Endothelial cell of umbilical vein (primary cell): ENCODE data around the gene ARHGAP32. TPM values are rescaled to one million over a fixed set of nuclear protein-coding genes. Genes with fewer than 3 reads are reported as not detected.
"Not testable (repeated sequence)": the region's sequence is repeated elsewhere in the genome, so short reads cannot be mapped to it uniquely, and the experiment has no call there.

Experiments used
- BruUV-seq: library from RNA; stranded (reverse); fragments of 400-500 nt; replicated peaks from 2 replicates; lab custom pipeline; 2021; lab: Mats Ljungman, UMichigan
- CTCF ChIA-PET: fragments of 300-600, 350-600 bp; sonication (Branson Sonifier 250); formaldehyde crosslinking; loops from one replicate; lab custom pipeline; 2021; ENCODE audit warnings: antibody characterized with exemption, inconsistent platforms; lab: Charles Lee
- POLR2A ChIA-PET: fragments of 300-600, 350-600 bp; sonication (Branson Sonifier 250); formaldehyde crosslinking; loops from one replicate; lab custom pipeline; 2021; ENCODE audit warnings: antibody characterized with exemption, inconsistent platforms; lab: Charles Lee
- DNase-seq: peaks from one replicate; pipeline ENCODE4 v3.0.0-alpha.2; 2011; ENCODE audit warnings: low read depth, low spot score
- FAIRE-seq: peaks from 2 replicates; lab custom pipeline; 2011; peaks lifted over from hg19 to GRCh38; lab: Jason Lieb, UNC
- H2AFZ ChIP-seq: 2 replicates; pipeline ENCODE4 v1.6.0; 2012; ENCODE audit warnings: low read depth, low read length, control low read depth, inconsistent platforms
- H3K27ac ChIP-seq: 2 replicates; pipeline ENCODE4 v1.5.1; 2011; ENCODE audit warnings: low read depth, mild to moderate bottlenecking, control low read depth, low read length, moderate library complexity; ENCODE audit not compliant: insufficient read depth
- H3K27me3 ChIP-seq, 2 experiments: 2 replicates each; pipeline versions ENCODE4 v1.6.0 to v1.6.1; 2011; ENCODE audit warnings: low read length in 2 of 2, mixed read lengths in 1 of 2; ENCODE audit not compliant: control insufficient read depth in 2 of 2, insufficient read depth in 2 of 2
- H3K36me3 ChIP-seq, 2 experiments: 2 replicates in 1 of 2; 3 replicates in 1 of 2; pipeline ENCODE4 v1.5.1; 2011; ENCODE audit warnings: low read length in 2 of 2, mild to moderate bottlenecking in 1 of 2, moderate library complexity in 1 of 2; ENCODE audit not compliant: control insufficient read depth in 2 of 2, insufficient read depth in 2 of 2; ENCODE audit errors: extremely low read depth in 1 of 2
- H3K4me1 ChIP-seq: 3 replicates; pipeline ENCODE4 v1.5.1; 2011; ENCODE audit warnings: mild to moderate bottlenecking, low read length; ENCODE audit not compliant: control insufficient read depth, insufficient read depth; ENCODE audit errors: extremely low read depth
- H3K4me2 ChIP-seq: 2 replicates; pipeline ENCODE4 v1.6.1; 2011; ENCODE audit warnings: low read length, control low read depth, mixed read lengths; ENCODE audit not compliant: insufficient read depth
- H3K4me3 ChIP-seq, 3 experiments: fragments of 200-600 bp in 1 of 3; sonication (generic), shearing (Covaris generic) in 1 of 3; replicated peaks in 1 of 3; 2 replicates each; pipeline ENCODE4 v1.5.1; 2011 to 2016; ENCODE audit warnings: control low read depth in 3 of 3, low read length in 3 of 3, mild to moderate bottlenecking in 2 of 3, inconsistent platforms in 1 of 3, low read depth in 1 of 3, moderate library complexity in 1 of 3; ENCODE audit not compliant: insufficient read depth in 1 of 3
- H3K79me2 ChIP-seq: 2 replicates; pipeline ENCODE4 v1.6.0; 2012; ENCODE audit warnings: low read length, inconsistent platforms; ENCODE audit not compliant: control insufficient read depth, insufficient read depth
- H3K9ac ChIP-seq: replicated peaks from 2 replicates; pipeline ENCODE3; 2011; ENCODE audit warnings: low read length, control low read depth; ENCODE audit not compliant: insufficient read depth; ENCODE audit errors: extremely low read depth
- H3K9me1 ChIP-seq: replicated peaks from 3 replicates; pipeline ENCODE4 v1.6.0; 2011; ENCODE audit warnings: mild to moderate bottlenecking, low read length; ENCODE audit not compliant: control insufficient read depth, insufficient read depth; ENCODE audit errors: extremely low read depth
- H3K9me3 ChIP-seq: replicated peaks from 2 replicates; pipeline ENCODE4 v1.5.1; 2012; ENCODE audit warnings: low read length, inconsistent platforms; ENCODE audit not compliant: control insufficient read depth, insufficient read depth
- H4K20me1 ChIP-seq: replicated peaks from 2 replicates; pipeline ENCODE3; 2011; ENCODE audit warnings: mild to moderate bottlenecking, low read length; ENCODE audit not compliant: control insufficient read depth, insufficient read depth; ENCODE audit errors: extremely low read depth
- EZH2 ChIP-seq: IDR thresholded peaks from 2 replicates; pipeline ENCODE4 v1.6.1; 2012; ENCODE audit warnings: borderline replicate concordance, low read depth, mild to moderate bottlenecking, moderate library complexity, low read length, inconsistent platforms; ENCODE audit not compliant: severe bottlenecking
- FOS ChIP-seq: IDR thresholded peaks from 2 replicates; pipeline ENCODE4 v1.6.1; 2011; ENCODE audit warnings: mild to moderate bottlenecking, low read length, moderate library complexity, borderline replicate concordance; ENCODE audit not compliant: insufficient read depth
- GATA2 ChIP-seq: IDR thresholded peaks from 2 replicates; pipeline ENCODE4 v1.7.0; 2011; ENCODE audit warnings: low read depth, mild to moderate bottlenecking, moderate library complexity, mixed read lengths, low read length; ENCODE audit not compliant: insufficient read length, insufficient read depth
- MAX ChIP-seq: IDR thresholded peaks from 2 replicates; pipeline ENCODE4 v1.6.1; 2011; ENCODE audit not compliant: insufficient read depth, insufficient read length
- MYC ChIP-seq: IDR thresholded peaks from one replicate; pipeline ENCODE4 v1.6.1; 2011; ENCODE audit warnings: mild to moderate bottlenecking, low read depth, low read length
- POLR2A ChIP-seq: IDR thresholded peaks from 2 replicates; pipeline ENCODE4 v1.6.1; 2012; ENCODE audit warnings: low read depth, mild to moderate bottlenecking, control low read depth, low read length
- POLR2AphosphoS5 ChIP-seq: IDR thresholded peaks from 2 replicates; pipeline ENCODE4 v1.6.1; 2012; ENCODE audit warnings: low read depth, mild to moderate bottlenecking, control low read depth, low read length, moderate library complexity; ENCODE audit not compliant: insufficient read depth
- dilution Hi-C: fragments of 300-500 bp; cut with MboI; formaldehyde crosslinking; loops from one replicate; pipeline ENCODE4 v1.15.0; 2019; ENCODE audit warnings: low sequenced_read_pairs; ENCODE audit not compliant: extremely low pct_ligation_motif_present
- intact Hi-C: fragments of 100-400 bp; cut with micrococcal nuclease; formaldehyde crosslinking; loops from one replicate; pipeline ENCODE4 v1.10.0; 2022
- polyA plus RNA-seq, 4 experiments: library from polyadenylated mRNA; depleted of rRNA in 3 of 4; stranded (reverse) in 3 of 4; unstranded in 1 of 4; fragments of >200 nt; gene quantifications; 2 replicates each; pipeline versions ENCODE4 v1.2.1 to v1.2.3, GENCODE V29; 2011 to 2012; ENCODE audit warnings: missing spikeins in 1 of 4
- total RNA-seq: library from RNA; stranded (reverse); gene quantifications from 2 replicates; pipeline ENCODE4 v1.2.3, GENCODE V29; 2021

ARHGAP32 gene
- total and polyA plus RNA-seq, 2 donors (not counting 3 experiments of a cell fraction or from before 2014, with no cell fraction given), result 3.4 to 9.1 TPM

GRCh38 chr11:128920666-128921065, 271.5 kb downstream of the ARHGAP32 start:
- no peaks in the 10 kb centered on the region for H3K9me1 ChIP-seq
- H3K4me2 ChIP-seq, result no peak overlapping the region
- peaks cover 0 to 7% of the 10 kb centered on the region in 2 experiments for H3K27me3 ChIP-seq
- BruUV-seq, result no TSS peak
- no peaks in the 10 kb centered on the region for H3K79me2 ChIP-seq
- no peaks in the 10 kb centered on the region for H4K20me1 ChIP-seq
- no peak for TF ChIP-seq POLR2AphosphoS5
- no peak for TF ChIP-seq EZH2
- no peak for TF ChIP-seq MAX
- TF ChIP-seq FOS, result no peak
- TF ChIP-seq GATA2, result no peak
- no peak for TF ChIP-seq POLR2A
- TF ChIP-seq MYC, result no peak
- no peaks in the 10 kb centered on the region for H3K4me1 ChIP-seq
- H3K27ac ChIP-seq, result no peak overlapping the region
- H3K36me3 ChIP-seq, result no peaks in the 10 kb centered on the region
- dilution Hi-C loops (no loop called here), intact Hi-C loops (no loop called here)
- no peak overlapping the region for H3K9ac ChIP-seq
- H3K4me3 ChIP-seq, result no peak overlapping the region
- H2AFZ ChIP-seq, result no peak overlapping the region
- CTCF ChIA-PET, result interaction anchor here (0.8 to 1.4 kb wide), 2 partner anchors 28 to 35 kb away, joined by 5 read pairs; no protein-coding TSS in a partner anchor
- POLR2A ChIA-PET, result no interaction called here
- no peaks in the 10 kb centered on the region for H3K9me3 ChIP-seq
- no peak for DNase-seq
- FAIRE-seq, result no peak

- H3K27me3 ChIP-seq, DNase-seq, POLR2A ChIA-PET, BruUV-seq, H3K4me3 ChIP-seq, H2AFZ ChIP-seq, H3K4me1 ChIP-seq, H3K9ac ChIP-seq, FAIRE-seq, intact Hi-C loops, H3K9me1 ChIP-seq, H3K27ac ChIP-seq, H3K79me2 ChIP-seq, dilution Hi-C loops, H3K9me3 ChIP-seq, H4K20me1 ChIP-seq, H3K36me3 ChIP-seq, H3K4me2 ChIP-seq: not testable (repeated sequence)
- CTCF ChIA-PET, result interaction anchor here (1.2 to 2.1 kb wide), 3 partner anchors 33 to 37 kb away, joined by 4 to 9 read pairs (median 6); no protein-coding TSS in a partner anchor
Observed at GRCh38 chr11:128919635-128920034, 272.5 kb downstream of the ARHGAP32 start.
